Measurements from ENCODE around the gene FCN3. TPM values are rescaled to one million over a fixed set of nuclear protein-coding genes. Genes with fewer than 3 reads are reported as not detected.

The FCN3 gene
- total RNA-seq, 1 experiment from 2014 or later: 0.22 TPM

DNA sequence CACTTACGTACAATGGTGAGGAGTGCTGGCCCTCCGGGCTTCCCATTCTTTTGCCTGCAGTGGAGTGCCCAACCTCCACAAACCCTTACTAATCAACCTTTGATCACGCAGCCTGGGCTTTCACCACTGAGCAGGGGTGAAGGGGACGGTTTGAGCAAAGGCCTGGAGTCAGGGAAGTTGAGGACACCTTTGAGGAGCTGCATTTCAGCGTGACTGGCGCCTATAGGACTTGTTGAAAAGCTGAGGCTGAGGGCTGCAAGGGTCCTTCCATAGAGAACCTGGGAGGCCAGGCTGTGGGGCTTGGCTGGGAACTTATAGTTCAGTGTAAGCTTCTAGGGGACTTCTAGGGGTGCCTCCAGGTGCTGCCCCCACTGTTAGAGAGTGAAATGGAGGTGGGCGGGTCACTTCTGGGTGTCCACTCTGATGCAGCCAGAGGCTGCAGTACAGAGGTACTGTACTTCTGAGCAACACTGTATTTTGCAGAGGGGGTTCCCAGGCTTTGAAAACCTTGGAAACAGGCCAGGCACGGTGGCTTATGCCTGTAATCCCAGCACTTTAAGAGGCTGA is 23.0 kb downstream of the FCN3 start:
- Histone ChIP-seq H3K18ac (ENCODE audit: insufficient read length, low read depth, low read length) (no peak overlapping the region), H3K79me1 (ENCODE audit: insufficient read depth, low read depth, low read length, poor library complexity, severe bottlenecking) (no peaks in the 10 kb centered on the region), H4K20me1 (ENCODE audit: control insufficient read depth, insufficient read depth, insufficient read length) (peaks cover 4% of the 10 kb centered on the region), H3K14ac (ENCODE audit: insufficient read depth, low read length) (no peak overlapping the region), H3K4me2 (ENCODE audit: insufficient read depth, insufficient read length, low read length) (peak overlapping the region; percentile 71), H3K4ac (ENCODE audit: low read depth, low read length) (no peak overlapping the region), H2AFZ (ENCODE audit: low read length) (no peak overlapping the region), H2BK15ac (ENCODE audit: low read depth, low read length) (no peak overlapping the region), H3K27me3 (ENCODE audit: insufficient read depth, low read length) (no peaks in the 10 kb centered on the region), H3K79me2 (ENCODE audit: insufficient read depth, low read length) (no peaks in the 10 kb centered on the region; the same call in 1 of the 2 replicates), H3K4me1 (ENCODE audit: insufficient read depth, low read length) (no peaks in the 10 kb centered on the region), H2AK5ac (ENCODE audit: insufficient read length, low read length) (no peak overlapping the region), H2BK12ac (ENCODE audit: insufficient read length, low read depth, low read length) (no peak overlapping the region), H3K56ac (ENCODE audit: insufficient read length, low read depth, low read length) (no peak overlapping the region), H2BK5ac (ENCODE audit: insufficient read length, low read length) (no peak overlapping the region), H3K9me3 (ENCODE audit: control insufficient read depth, low read depth, low read length) (no peaks in the 10 kb centered on the region), H4K91ac (ENCODE audit: insufficient read length, low read depth, low read length) (no peak overlapping the region), H3T11ph (ENCODE audit: low read length) (no peak overlapping the region), H3K27ac (ENCODE audit: insufficient read length, low read depth, low read length) (no peak overlapping the region), H3K9ac (ENCODE audit: extremely low read depth, insufficient read length, low read length) (peak overlapping the region; percentile 4), H3K23me2 (ENCODE audit: insufficient read length, low read depth, low read length, poor library complexity, severe bottlenecking) (peaks cover 21% of the 10 kb centered on the region), H3K23ac (ENCODE audit: insufficient read length, low read depth, low read length) (no peak overlapping the region), H4K5ac (ENCODE audit: insufficient read length, low read depth, low read length) (no peak overlapping the region), H2BK20ac (ENCODE audit: low read depth, low read length, poor library complexity, severe bottlenecking) (no peak overlapping the region), H4K8ac (replicated peaks; ENCODE audit: insufficient read length, low read depth, low read length) (no peak overlapping the region), H2BK120ac (ENCODE audit: low read depth, low read length, poor library complexity, severe bottlenecking) (no peak overlapping the region)
- Mint-ChIP-seq H3K27me3 (ENCODE audit: low read depth) (peaks cover 23% of the 10 kb centered on the region), H3K4me3 (peak overlapping the region; percentile 70 to 84), H3K27ac (0 out of 7 replicates have a peak overlapping the region, but pooled peaks of 1 of the 3 experiments have one; percentile 74), H3K9me3 (no peaks in the 10 kb centered on the region), H3K36me3 (ENCODE audit: insufficient read depth in 1 of 3, low read depth in 3 of 3) (peaks cover 4 to 13% (median 8%) of the 10 kb centered on the region in 3 experiments; a peak in 4 of 7 replicates), H3K4me1 (peaks cover 14 to 20% of the 10 kb centered on the region in 2 experiments)
- TF ChIP-seq, protein P1, sequence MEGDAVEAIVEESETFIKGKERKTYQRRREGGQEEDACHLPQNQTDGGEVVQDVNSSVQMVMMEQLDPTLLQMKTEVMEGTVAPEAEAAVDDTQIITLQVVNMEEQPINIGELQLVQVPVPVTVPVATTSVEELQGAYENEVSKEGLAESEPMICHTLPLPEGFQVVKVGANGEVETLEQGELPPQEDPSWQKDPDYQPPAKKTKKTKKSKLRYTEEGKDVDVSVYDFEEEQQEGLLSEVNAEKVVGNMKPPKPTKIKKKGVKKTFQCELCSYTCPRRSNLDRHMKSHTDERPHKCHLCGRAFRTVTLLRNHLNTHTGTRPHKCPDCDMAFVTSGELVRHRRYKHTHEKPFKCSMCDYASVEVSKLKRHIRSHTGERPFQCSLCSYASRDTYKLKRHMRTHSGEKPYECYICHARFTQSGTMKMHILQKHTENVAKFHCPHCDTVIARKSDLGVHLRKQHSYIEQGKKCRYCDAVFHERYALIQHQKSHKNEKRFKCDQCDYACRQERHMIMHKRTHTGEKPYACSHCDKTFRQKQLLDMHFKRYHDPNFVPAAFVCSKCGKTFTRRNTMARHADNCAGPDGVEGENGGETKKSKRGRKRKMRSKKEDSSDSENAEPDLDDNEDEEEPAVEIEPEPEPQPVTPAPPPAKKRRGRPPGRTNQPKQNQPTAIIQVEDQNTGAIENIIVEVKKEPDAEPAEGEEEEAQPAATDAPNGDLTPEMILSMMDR (conservative IDR thresholded peaks at IDR 0.05): no peak
- DNase-seq: no peak
- WGBS (ENCODE audit: extremely low coverage, insufficient read length, low lambda C conversion rate): no CpG with 5 or more reads among the region's 8 CpGs

All from H9 (cell line).